ENCODE results near the gene VPS35L. TPM values are rescaled to one million over a fixed set of nuclear protein-coding genes. Genes with fewer than 3 reads are reported as not detected.
A peak's percentile ranks its signal among the peaks of the same experiment; 100 is the strongest.

The VPS35L gene
- total and polyA plus RNA-seq, 2 of the 13 experiments (the other 11 are each of a cell fraction or from before 2014, with no cell fraction given): 1.4 to 1.6 TPM

DNA sequence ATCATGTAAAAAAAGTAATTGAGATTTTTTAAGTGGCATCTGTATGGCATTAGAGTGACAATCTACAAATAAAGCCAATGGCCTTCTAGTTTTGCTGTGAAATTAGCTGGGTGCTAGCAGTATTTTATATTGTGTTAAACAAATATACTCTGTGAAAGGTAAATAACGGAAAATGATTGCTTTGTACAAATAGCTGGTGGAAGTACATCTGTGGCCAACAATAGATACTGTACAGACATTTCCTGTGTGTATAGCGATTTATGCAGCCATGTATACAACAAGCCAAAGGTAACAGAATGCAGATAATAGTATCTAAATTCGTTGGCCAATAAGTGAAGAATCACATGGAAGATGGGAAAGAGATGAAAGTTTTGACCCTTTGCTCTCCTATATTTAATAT lies 189.2 kb downstream of the VPS35L start (continued):
- TF ChIP-seq, protein P1, sequence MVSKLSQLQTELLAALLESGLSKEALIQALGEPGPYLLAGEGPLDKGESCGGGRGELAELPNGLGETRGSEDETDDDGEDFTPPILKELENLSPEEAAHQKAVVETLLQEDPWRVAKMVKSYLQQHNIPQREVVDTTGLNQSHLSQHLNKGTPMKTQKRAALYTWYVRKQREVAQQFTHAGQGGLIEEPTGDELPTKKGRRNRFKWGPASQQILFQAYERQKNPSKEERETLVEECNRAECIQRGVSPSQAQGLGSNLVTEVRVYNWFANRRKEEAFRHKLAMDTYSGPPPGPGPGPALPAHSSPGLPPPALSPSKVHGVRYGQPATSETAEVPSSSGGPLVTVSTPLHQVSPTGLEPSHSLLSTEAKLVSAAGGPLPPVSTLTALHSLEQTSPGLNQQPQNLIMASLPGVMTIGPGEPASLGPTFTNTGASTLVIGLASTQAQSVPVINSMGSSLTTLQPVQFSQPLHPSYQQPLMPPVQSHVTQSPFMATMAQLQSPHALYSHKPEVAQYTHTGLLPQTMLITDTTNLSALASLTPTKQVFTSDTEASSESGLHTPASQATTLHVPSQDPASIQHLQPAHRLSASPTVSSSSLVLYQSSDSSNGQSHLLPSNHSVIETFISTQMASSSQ (IDR thresholded peaks at IDR 0.05; ENCODE audit: low read depth): peak; percentile 72
- TF ChIP-seq, protein P1 (CRISPR knock-in tag; IDR thresholded peaks at IDR 0.05; ENCODE audit: borderline replicate concordance): peak; percentile 47; the same call in 1 of the 2 replicates
- TF ChIP-seq ISX (CRISPR knock-in tag; conservative IDR thresholded peaks at IDR 0.05) (no peak), MED8 (CRISPR knock-in tag; IDR thresholded peaks at IDR 0.05; ENCODE audit: insufficient replicate concordance) (no peak), TBX3 (IDR thresholded peaks at IDR 0.05; ENCODE audit: borderline replicate concordance) (peak; percentile 90; the same call in 1 of the 2 replicates), RBFOX2 (IDR thresholded peaks at IDR 0.05; ENCODE audit: low read depth, low read length) (no peak), ZNF121 (CRISPR knock-in tag; IDR thresholded peaks at IDR 0.05) (no peak), ZBTB7A (CRISPR knock-in tag; IDR thresholded peaks at IDR 0.05) (no peak), TCF7 (IDR thresholded peaks at IDR 0.05; ENCODE audit: low read depth) (peak; percentile 53), KAT8 (CRISPR knock-in tag; IDR thresholded peaks at IDR 0.05) (0 out of 2 replicates have a peak, but pooled peaks have one; percentile 25), ZNF619 (CRISPR knock-in tag; IDR thresholded peaks at IDR 0.05) (no peak), KMT2B (CRISPR knock-in tag; IDR thresholded peaks at IDR 0.05) (no peak), FOXJ3 (CRISPR knock-in tag; IDR thresholded peaks at IDR 0.05; ENCODE audit: borderline replicate concordance) (peak; percentile 57; the same call in 1 of the 2 replicates)
- TF ChIP-seq, protein P2, sequence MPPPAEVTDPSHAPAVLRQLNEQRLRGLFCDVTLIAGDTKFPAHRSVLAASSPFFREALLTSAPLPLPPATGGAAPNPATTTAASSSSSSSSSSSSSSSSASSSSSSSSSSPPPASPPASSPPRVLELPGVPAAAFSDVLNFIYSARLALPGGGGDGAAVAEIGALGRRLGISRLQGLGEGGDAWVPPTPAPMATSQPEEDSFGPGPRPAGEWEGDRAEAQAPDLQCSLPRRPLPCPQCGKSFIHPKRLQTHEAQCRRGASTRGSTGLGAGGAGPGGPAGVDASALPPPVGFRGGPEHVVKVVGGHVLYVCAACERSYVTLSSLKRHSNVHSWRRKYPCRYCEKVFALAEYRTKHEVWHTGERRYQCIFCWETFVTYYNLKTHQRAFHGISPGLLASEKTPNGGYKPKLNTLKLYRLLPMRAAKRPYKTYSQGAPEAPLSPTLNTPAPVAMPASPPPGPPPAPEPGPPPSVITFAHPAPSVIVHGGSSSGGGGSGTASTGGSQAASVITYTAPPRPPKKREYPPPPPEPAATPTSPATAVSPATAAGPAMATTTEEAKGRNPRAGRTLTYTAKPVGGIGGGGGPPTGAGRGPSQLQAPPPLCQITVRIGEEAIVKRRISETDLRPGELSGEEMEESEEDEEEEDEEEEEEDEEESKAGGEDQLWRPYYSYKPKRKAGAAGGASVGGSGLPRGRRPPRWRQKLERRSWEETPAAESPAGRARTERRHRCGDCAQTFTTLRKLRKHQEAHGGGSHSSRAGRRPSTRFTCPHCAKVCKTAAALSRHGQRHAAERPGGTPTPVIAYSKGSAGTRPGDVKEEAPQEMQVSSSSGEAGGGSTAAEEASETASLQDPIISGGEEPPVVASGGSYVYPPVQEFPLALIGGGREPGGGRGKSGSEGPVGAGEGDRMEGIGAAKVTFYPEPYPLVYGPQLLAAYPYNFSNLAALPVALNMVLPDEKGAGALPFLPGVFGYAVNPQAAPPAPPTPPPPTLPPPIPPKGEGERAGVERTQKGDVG (CRISPR knock-in tag; IDR thresholded peaks at IDR 0.05; ENCODE audit: borderline replicate concordance): no peak
- TF ChIP-seq, protein P3, sequence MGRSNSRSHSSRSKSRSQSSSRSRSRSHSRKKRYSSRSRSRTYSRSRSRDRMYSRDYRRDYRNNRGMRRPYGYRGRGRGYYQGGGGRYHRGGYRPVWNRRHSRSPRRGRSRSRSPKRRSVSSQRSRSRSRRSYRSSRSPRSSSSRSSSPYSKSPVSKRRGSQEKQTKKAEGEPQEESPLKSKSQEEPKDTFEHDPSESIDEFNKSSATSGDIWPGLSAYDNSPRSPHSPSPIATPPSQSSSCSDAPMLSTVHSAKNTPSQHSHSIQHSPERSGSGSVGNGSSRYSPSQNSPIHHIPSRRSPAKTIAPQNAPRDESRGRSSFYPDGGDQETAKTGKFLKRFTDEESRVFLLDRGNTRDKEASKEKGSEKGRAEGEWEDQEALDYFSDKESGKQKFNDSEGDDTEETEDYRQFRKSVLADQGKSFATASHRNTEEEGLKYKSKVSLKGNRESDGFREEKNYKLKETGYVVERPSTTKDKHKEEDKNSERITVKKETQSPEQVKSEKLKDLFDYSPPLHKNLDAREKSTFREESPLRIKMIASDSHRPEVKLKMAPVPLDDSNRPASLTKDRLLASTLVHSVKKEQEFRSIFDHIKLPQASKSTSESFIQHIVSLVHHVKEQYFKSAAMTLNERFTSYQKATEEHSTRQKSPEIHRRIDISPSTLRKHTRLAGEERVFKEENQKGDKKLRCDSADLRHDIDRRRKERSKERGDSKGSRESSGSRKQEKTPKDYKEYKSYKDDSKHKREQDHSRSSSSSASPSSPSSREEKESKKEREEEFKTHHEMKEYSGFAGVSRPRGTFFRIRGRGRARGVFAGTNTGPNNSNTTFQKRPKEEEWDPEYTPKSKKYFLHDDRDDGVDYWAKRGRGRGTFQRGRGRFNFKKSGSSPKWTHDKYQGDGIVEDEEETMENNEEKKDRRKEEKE (IDR thresholded peaks at IDR 0.05): no peak

Data from HepG2 (cell line).